Tibial nerve (tissue), 4 donors: ENCODE measurements around the gene NTM.

Experiments used
- EP300 ChIP-seq, 2 donors: sonication (generic); formaldehyde crosslinking; IDR thresholded peaks; one replicate each; pipeline ENCODE4 v1.6.1; 2017; ENCODE audit warnings: antibody characterized with exemption in 2 of 2, mild to moderate bottlenecking in 1 of 2
- TF ChIP-seq, protein P1 (sequence below), 5 experiments: fragments of 200-600 bp in 3 of 5; fragments of 450-650 bp in 2 of 5; sonication (generic) in 3 of 5; IDR thresholded peaks; one replicate each; pipeline ENCODE4 v1.5.1; 2016 to 2019; ENCODE audit warnings: antibody characterized with exemption in 5 of 5, mild to moderate bottlenecking in 3 of 5, moderate library complexity in 2 of 5

DNA sequence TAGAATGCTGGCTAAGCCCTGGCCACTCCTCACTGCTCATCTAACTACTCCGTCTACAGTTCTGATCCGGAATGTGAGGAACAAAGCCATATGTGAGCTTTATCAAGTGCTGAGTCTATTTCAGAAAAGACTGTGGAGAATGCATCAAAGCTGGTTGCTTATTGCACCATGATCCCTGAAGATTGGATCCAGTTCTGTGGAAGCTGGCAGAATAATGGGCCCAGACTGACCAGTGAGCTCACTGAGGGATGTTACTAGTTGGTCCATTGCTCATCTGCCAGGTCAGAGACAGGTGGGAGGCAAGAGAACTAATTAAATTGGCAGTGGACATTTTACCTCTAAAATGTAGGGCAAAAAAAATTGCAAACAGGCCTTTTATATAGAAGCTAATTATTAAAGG is 681.3 kb downstream of the NTM start:
- TF ChIP-seq, protein P1, sequence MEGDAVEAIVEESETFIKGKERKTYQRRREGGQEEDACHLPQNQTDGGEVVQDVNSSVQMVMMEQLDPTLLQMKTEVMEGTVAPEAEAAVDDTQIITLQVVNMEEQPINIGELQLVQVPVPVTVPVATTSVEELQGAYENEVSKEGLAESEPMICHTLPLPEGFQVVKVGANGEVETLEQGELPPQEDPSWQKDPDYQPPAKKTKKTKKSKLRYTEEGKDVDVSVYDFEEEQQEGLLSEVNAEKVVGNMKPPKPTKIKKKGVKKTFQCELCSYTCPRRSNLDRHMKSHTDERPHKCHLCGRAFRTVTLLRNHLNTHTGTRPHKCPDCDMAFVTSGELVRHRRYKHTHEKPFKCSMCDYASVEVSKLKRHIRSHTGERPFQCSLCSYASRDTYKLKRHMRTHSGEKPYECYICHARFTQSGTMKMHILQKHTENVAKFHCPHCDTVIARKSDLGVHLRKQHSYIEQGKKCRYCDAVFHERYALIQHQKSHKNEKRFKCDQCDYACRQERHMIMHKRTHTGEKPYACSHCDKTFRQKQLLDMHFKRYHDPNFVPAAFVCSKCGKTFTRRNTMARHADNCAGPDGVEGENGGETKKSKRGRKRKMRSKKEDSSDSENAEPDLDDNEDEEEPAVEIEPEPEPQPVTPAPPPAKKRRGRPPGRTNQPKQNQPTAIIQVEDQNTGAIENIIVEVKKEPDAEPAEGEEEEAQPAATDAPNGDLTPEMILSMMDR (IDR thresholded peaks at IDR 0.05) = no peak
- TF ChIP-seq EP300 (IDR thresholded peaks at IDR 0.05) = no peak
